ENCODE measurements around the gene ODAM. TPM values are rescaled to one million over a fixed set of nuclear protein-coding genes. Genes with fewer than 3 reads are reported as not detected.
"Not testable (repeated sequence)": the region's sequence is repeated elsewhere in the genome, so short reads cannot be mapped to it uniquely, and the experiment has no call there.

Gene ODAM, protein sequence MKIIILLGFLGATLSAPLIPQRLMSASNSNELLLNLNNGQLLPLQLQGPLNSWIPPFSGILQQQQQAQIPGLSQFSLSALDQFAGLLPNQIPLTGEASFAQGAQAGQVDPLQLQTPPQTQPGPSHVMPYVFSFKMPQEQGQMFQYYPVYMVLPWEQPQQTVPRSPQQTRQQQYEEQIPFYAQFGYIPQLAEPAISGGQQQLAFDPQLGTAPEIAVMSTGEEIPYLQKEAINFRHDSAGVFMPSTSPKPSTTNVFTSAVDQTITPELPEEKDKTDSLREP
- total RNA-seq, result not detected

DNA sequence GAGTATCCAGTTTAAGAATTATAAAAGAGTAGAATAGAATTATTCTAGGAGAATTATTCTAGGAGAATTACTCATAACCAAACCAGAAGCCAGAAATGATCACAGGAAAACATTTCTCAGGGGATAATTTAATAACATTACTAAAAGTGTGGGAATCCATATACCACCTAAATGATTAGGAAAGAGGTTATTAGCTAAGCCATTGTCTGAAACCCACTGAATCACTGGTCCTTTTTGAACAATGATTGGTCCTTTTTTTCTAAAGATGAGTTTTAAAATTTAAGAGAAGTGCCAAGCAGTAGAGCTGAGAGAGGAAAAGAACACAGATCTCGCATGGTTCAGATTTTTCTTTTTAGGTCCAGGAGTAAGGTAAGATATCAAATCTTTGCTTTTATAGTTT lies at the start of gene ODAM:
Gene ODAM (plus strand): TSS at position 301 of the 400 bp plus-strand sequence. CDS start 819 bp downstream, outside the sequence.
- ChIA-PET CTCF (no interaction called here), POLR2A (no interaction called here)

DNA sequence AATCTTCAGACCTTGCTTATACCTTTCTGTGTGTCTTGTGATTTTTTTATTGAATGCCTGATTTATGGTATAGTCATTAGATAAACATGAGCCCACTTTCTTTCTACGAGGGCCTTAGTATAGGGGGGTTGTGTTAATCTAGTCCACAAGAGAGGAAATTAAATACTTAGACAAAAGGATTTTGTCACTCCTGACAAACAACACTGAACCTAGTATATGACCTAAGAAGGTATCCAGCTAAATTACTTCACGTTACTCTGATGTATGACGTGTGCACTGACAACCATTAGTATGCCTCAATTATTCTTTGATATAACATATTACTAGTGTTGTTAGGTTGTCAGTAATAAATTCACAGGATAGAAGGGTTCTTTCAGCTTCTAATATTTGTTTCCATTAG lies 44.3 kb upstream of the ODAM start:
- ChIA-PET POLR2A (no interaction called here), CTCF (no interaction called here)

DNA sequence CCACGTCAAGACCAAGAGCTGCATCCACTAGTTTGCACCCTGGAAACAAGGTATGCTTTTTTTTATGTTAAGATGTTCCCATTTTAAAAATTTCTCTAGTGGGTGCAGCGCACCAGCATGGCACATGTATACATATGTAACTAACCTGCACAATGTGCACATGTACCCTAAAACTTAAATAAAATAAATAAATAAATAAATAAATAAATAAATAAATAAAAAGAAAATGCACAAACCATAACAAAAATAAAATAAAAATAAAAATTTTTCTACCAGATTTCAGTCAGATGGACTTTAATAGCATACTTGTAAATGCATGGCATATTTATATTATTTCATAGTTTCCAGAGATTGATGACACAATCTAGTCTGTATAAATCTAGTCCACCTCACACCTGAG lies 43.4 kb upstream of the ODAM start:
- CTCF ChIA-PET, result no interaction called here
- POLR2A ChIA-PET, result no interaction called here

DNA sequence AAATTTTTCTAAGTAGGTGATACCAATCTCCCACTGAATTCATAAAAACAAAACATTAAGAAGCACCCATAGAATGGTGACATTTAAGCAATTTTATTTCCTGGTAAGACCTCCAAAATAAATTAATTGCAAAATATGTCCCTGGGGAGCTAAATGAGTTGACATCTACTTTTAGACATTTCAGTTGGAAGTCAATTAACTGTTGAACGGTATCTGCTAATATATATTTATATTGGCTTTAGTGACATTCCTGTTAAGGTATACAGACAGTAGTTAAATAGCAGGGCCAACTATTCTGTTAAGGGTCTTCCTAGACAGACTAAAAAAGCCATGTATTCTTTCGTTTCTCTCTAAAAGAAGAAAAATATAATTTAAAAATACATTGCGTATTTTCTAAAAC lies 41.6 kb upstream of the ODAM start, which contains the start of gene PRR27:
Gene PRR27 (plus strand): TSS at position 301 of the 400 bp plus-strand sequence. CDS start 139 bp downstream, outside the sequence.
- ChIA-PET CTCF (no interaction called here), POLR2A (no interaction called here)

DNA sequence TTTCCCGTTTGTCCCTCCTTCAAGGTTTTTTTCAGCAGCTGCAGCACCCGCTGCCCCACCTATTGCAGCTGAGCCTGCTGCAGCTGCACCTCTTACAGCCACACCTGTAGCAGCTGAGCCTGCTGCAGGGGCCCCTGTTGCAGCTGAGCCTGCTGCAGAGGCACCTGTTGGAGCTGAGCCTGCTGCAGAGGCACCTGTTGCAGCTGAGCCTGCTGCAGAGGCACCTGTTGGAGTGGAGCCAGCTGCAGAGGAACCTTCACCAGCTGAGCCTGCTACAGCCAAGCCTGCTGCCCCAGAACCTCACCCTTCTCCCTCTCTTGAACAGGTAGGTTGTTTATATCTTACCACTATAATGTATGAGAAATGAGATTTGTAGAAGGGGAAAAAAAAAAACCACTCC lies 36.9 kb upstream of the ODAM start:
- POLR2A ChIA-PET, result no interaction called here

DNA sequence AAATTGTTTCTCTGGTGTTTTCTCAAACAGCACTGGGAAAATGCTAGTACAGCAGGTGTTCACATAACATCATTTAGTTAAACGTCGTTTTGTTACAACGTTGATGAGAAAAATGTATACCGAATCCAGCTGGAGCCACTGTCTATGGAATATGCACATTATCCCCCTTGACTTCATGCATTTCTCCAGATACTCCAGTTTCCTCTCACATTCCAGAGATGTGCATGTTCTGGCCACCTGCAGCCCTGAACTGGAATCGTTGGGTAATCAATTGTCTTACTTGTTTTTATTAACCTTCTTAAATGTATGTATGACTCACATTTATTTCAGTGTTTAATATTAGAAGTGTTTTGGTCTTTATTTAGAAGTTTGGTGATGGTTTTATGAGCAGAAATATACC lies 18.4 kb upstream of the ODAM start:
- POLR2A ChIA-PET, result no interaction called here
- CTCF ChIA-PET, result no interaction called here

More for the DNA sequence above, 36.9 kb upstream of the ODAM start:
- CTCF ChIA-PET, result no interaction called here

DNA sequence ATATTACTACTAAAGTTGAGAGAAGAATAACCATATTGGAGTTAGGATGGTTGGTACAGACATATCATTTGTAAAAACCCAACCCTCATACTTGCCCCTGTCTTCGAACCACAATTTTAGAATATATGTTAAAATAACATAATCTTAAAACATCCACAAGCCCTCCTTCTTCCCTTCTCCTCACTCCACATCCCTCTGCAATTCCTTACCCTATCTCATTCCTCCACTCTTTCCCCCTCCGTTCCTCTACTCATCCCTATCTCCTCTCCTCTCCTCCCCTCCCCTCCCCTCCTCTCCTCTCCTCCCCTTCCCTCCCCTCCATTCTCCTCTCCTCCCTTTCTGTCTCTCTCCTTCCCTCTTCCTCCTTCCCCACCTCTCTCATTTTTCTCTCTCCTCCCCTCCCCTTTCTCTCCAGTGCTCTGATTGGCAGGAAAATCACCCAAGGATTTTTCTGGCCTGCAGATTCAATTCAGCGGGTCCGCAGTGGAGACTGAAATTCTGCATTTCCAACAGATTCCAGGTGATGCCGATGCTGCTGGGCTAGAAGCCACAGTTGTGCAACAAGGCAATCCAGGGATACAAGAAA lies 17.4 kb upstream of the ODAM start:
- POLR2A ChIA-PET, result no interaction called here

DNA sequence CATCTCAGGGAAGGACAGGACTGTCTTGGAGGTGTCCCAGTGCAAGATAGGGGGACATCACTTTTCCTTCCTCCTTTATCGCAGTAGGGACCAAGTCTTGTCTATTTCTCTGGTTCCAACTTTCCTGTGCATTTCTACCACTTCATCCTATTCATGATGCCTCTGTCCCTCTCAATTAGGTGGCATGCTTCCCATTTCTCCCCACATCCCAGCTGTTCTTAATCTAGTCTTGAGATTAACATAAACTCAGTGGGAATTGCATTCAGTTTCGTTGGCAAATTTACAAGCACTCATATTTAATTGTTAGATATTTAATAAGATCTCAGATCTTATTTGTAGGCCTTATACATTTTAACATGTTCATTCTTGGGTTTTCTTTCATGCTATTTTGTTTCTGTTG lies 15.7 kb upstream of the ODAM start:
- CTCF ChIA-PET, result no interaction called here
- POLR2A ChIA-PET, result no interaction called here

More for the DNA sequence above, 17.4 kb upstream of the ODAM start:
- CTCF ChIA-PET, result no interaction called here

DNA sequence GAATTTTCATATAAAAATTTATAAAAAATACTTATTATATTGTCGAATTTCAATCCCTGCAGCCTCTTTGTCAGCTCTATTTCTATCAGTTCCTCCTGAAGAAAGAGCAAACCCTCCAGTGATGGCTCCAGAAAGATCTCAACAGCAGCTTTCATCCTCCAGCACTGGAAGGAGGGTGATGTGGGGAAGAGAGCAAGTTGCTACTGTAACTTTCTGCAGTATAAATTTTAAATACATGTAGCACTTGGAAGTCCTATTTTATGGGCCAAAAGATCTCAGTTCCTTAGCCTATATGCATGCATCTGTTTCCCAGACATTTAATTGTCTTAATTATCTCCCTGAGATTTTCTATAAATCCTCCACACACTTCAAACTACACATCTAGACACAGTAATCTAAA lies 13.7 kb upstream of the ODAM start:
- POLR2A ChIA-PET, result no interaction called here
- CTCF ChIA-PET, result no interaction called here

DNA sequence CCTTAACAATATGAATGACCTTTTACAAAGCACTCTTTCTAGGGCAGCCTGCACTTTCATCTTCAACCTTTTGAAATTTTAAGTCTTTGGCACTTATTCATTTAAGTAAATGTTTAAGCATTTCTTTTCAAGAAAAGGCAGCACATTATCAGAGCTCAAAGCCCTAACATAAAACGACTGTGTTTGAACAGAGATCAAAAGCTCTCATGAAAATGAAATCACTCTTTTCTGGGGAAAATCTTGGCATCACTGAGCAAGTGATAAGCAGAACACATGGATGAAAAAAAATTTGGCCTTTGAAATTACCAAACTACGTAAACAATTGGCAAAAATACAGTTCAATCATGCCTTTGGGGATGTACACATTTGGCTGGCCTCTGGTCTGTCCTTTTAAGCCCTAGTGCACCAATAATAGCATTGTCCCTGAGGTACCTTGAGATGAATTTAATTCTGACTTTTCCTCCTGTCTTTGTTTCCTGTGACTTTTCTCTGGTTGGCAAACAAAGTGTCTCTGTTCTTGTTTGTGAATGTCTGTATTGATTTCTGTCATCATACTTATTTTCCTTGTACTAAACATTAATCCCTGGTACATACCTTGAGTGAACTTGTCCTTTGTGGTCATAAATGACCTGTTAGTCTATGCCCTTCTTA lies 12.9 kb upstream of the ODAM start:
- CTCF ChIA-PET, result no interaction called here
- POLR2A ChIA-PET, result interaction anchor here (0.6 kb wide), 1 partner anchor 988 kb away, joined by 3 read pairs; no protein-coding TSS in a partner anchor

DNA sequence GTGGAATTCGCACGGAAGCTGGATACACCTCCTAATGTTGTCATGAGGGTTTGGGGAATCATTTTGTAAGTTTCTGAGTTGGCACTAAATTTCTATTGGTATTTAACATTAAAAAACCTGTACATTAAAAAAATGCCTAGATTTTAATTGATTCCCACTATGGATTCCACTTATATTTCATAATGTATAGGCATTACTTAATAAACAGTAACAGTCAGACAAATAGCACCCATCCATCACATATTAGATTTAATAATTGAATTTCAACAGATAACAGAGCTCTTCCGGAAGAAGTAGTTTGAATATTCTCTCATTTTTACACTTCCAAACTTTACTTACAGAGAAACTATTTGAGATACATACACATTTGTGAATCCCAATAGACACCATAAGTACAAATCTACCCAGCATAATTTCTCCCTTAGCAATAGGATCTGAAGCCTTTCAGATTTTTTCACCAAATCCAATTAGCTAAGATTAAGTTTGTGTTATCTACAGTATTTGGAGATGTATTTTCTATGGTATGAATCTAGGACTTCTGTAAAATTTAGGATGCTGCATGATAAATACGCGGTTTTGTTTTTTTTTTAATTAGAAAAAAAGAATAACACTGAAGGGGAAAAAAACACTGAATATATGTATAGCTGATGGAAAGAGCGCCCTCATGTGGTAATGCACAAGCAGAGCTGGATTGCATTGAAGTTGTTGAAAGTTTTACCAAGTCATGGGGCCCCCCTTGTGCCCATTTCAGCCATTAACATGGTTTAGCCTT lies 12.2 kb upstream of the ODAM start:
- CTCF ChIA-PET, result no interaction called here
- POLR2A ChIA-PET, result interaction anchor here (0.6 kb wide), 1 partner anchor 987 kb away, joined by 3 read pairs; no protein-coding TSS in a partner anchor

DNA sequence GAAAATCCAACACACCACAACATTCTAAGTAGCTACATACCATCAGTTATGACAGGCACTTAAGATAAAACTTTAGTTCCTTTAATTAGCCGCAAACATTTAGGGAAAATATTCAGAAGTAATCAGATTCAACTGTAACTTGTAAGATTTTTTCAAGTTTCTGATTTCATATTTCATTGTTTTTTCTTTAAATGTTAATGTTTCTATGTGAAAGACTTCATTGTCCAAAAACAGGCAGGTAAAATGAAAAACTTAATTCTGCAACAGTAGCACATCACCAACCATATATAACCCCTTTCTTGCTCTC lies 11.6 kb upstream of the ODAM start:
- ChIA-PET POLR2A (no interaction called here), CTCF (no interaction called here)

DNA sequence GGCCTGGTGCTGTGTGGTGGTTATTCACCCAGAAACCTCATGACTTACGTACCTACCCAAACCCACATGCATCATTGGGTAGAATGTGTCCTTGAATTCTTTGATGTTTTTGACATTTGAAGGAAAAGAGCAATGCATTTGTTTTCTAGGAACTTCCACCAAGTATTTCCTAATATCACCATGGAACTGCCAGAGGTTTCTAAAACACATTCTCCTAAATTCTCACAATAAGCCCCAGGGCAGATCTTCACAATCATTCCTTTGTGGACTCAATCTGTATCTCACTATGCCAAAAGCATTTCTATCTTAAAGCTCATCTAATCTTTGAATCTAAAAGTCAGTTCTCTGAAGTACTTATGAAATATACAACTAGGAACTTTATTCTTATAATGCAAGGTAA lies 8.3 kb upstream of the ODAM start:
- CTCF ChIA-PET, result no interaction called here
- POLR2A ChIA-PET, result no interaction called here

DNA sequence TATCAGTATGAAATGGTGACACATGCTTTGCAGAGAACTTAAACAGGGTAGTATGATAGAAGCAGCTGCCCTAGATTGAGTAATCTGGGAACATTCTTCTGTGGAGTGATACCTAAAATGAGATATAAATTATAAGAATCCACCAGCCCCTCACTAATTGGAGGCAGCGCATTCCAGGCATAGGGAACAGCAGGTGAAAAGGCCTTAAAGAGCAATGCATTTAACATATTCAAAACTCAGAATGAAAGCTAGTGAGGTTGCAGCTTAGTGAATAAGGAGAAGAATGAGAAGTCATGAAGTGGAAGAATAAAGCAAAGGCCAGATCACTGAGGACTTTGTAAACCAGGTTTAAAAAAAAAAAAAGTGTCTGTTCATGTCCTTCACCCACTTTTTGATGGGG lies 4.9 kb upstream of the ODAM start:
- POLR2A ChIA-PET, result no interaction called here
- CTCF ChIA-PET, result no interaction called here

DNA sequence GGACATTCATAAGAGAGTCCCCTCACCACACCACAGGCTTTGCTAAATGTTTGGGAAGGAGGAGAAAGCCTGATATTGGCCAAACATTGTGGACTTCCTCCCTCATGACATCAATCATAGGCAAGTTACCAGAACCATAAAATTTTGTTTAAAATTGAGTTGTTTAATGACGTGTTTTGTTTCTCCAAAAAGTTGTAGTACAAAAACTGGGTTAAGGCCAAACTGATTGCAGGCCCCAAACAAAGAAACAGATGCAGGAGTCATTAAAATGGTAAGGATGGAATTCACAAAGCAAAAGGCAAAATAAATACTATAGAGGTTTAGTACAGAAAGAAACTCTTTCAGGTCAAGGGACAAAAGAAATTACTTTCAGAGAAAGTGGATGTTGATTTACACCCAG lies 3.9 kb upstream of the ODAM start:
- ChIA-PET POLR2A (no interaction called here), CTCF (no interaction called here)

DNA sequence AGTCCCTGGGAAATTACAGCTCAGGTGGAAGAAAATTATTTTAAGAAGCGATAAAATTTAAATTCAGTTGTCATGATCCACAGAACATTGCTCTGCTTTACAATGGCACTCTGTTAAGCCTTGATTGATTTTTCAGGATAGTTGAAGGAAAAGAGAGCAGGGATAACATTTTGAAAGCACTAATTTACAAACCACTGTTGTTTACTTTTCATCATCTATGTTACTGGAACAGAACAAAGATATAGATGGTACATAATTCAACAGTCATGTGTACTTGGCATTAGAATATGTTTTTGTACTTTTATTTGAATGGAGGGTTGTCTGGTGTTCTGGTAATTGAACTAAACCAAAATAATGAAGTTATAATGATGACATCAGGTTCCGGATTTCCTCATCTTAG lies 2.6 kb upstream of the ODAM start:
- ChIA-PET POLR2A (no interaction called here), CTCF (no interaction called here)

DNA sequence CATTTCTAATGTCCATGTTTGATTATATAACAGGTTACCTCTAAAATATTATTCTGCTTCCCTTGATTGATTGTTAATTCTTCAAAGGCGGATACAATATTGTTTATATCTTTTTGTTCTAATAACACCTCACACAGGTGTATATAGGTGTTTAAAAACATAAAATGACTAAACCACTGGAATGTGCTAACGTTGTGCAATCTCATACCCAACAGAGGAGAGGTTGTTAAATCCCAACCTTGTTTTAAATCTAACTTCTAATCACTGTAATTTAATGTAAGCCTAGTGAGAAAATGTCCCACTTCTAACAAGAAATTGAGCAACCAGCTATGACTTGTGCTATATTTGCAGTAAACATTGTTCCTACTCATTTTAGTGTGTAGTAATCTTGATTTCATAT lies 1.3 kb downstream of the ODAM start:
- POLR2A ChIA-PET, result no interaction called here
- CTCF ChIA-PET, result no interaction called here

DNA sequence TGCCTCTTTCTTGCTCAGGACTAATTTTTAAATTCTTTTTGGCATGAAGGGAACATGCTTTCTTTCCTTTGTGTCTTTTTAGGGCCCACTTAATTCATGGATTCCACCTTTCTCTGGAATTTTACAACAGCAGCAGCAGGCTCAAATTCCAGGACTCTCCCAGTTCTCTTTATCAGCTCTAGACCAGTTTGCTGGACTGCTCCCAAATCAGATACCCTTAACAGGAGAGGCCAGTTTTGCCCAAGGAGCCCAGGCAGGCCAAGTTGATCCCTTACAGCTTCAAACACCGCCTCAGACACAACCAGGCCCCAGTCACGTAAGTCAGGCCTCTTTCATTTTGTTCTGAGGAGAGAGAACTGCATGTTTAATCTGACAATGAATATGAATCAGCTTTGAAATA lies 2.3 kb downstream of the ODAM start:
- ChIA-PET CTCF (no interaction called here), POLR2A (no interaction called here)

DNA sequence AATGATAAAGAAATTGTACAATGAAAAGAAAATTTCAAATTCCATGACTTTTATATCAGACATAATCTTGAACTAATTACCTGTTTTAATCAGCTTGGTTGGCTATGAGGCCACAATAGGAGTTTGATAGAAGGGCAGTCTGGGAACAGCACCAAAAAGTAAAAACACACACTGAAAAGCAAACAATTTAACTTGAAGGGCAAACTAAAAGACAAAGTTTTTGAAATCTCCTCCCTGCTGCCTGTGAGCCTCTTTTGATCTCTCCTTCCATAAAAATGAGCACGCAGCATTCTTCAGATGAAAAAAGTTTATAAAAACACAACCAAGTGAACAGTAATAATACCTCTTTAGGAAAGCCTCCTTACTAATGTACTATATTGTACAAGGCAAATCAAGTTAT lies 8.1 kb downstream of the ODAM start:
- ChIA-PET CTCF (no interaction called here), POLR2A (no interaction called here)

DNA sequence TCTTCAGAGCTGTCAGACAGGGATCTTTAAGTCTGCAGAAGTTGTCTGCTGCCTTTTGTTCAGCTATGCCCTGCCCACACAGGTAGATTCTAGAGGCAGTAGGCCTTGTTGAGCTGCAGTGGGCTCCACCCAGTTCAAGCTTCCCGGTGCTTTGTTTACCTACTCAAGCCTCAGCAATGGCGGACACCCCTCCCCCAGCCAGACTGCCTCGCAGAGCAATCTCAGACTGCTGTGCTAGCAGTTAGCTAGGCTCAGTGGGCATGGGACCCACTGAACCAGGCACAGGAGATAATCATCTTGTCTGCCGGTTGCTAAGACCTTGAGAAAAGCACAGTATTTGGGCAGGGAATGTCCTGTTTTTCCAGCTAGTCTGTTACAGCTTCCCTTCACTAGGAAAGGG lies 17.2 kb downstream of the ODAM start:
- CTCF ChIA-PET, POLR2A ChIA-PET: not testable (repeated sequence)

DNA sequence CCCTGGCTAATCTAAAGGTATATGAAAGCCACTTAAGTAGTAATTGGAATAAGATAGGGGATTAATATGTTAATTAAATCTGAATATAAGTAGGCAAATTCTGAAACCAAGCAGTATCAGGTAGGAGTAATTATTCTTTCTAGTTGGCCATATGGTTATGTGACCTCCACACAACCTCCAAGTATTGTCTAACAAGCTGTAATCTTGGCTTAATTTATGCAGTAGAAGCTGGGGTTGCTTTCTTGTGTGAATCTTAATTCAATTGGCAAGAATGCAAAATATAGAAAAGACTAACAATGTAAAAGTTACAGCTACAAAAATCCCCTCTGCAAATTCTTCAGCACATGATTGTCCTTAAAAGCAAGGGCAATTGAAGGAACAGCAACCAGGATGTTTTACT lies 20.6 kb downstream of the ODAM start:
- CTCF ChIA-PET, POLR2A ChIA-PET: not testable (repeated sequence)
